ENCODE measurements around the gene ARHGEF6.

Gene ARHGEF6

GRCh38 chrX:136764206-136764605, 16.5 kb downstream of the ARHGEF6 start:
- Histone ChIP-seq H3K4me1 (ENCODE audit: insufficient read depth, poor library complexity, severe bottlenecking) (no peaks in the 10 kb centered on the region), H3K36me3 (ENCODE audit: low read depth) (no peaks in the 10 kb centered on the region), H3K9me3 (ENCODE audit: severe bottlenecking) (no peaks in the 10 kb centered on the region), H3K27ac (ENCODE audit: poor library complexity, severe bottlenecking) (no peak overlapping the region), H3K4me3 (ENCODE audit: severe bottlenecking) (no peak overlapping the region), H3K27me3 (ENCODE audit: insufficient read depth, poor library complexity, severe bottlenecking) (peaks cover 12% of the 10 kb centered on the region)
- ATAC-seq (ENCODE audit: low read depth) = no peak
- no peak for DNase-seq (ENCODE audit: low spot score)
- TF ChIP-seq, protein P1, sequence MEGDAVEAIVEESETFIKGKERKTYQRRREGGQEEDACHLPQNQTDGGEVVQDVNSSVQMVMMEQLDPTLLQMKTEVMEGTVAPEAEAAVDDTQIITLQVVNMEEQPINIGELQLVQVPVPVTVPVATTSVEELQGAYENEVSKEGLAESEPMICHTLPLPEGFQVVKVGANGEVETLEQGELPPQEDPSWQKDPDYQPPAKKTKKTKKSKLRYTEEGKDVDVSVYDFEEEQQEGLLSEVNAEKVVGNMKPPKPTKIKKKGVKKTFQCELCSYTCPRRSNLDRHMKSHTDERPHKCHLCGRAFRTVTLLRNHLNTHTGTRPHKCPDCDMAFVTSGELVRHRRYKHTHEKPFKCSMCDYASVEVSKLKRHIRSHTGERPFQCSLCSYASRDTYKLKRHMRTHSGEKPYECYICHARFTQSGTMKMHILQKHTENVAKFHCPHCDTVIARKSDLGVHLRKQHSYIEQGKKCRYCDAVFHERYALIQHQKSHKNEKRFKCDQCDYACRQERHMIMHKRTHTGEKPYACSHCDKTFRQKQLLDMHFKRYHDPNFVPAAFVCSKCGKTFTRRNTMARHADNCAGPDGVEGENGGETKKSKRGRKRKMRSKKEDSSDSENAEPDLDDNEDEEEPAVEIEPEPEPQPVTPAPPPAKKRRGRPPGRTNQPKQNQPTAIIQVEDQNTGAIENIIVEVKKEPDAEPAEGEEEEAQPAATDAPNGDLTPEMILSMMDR (IDR thresholded peaks at IDR 0.05; ENCODE audit: poor library complexity, severe bottlenecking) = no peak

- H3K9me3 ChIP-seq (ENCODE audit: severe bottlenecking) = no peaks in the 10 kb centered on the region
- peaks cover 12% of the 10 kb centered on the region for H3K27me3 ChIP-seq (ENCODE audit: insufficient read depth, poor library complexity, severe bottlenecking)
- no peak for DNase-seq (ENCODE audit: low spot score)
- H3K4me1 ChIP-seq (ENCODE audit: insufficient read depth, poor library complexity, severe bottlenecking) = no peaks in the 10 kb centered on the region
- TF ChIP-seq, protein P1 (IDR thresholded peaks at IDR 0.05; ENCODE audit: poor library complexity, severe bottlenecking) = no peak
- H3K36me3 ChIP-seq (ENCODE audit: low read depth) = no peaks in the 10 kb centered on the region
- H3K4me3 ChIP-seq (ENCODE audit: severe bottlenecking) = no peak overlapping the region
- no peak overlapping the region for H3K27ac ChIP-seq (ENCODE audit: poor library complexity, severe bottlenecking)
- no peak for ATAC-seq (ENCODE audit: low read depth)
Observed at GRCh38 chrX:136762820-136763452, 17.8 kb downstream of the ARHGEF6 start.

DNA sequence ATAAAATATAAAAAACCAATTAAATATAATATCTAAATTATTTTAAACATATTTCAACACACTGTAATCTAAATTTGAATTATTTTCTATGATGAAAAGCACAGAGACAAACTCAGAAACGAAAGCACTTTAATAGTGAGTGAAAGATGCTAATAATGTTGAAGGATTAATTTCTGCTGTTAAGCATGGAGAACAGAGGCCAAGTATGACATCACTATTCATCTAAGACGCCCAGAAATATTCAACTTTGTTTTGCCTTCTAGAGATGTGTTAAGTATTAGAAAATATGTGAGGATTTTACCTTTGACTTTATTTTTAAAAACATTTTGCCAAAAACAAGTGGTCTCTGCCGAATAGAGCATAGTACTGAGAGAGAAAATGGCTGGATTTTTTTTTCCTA, 19.3 kb downstream of the ARHGEF6 start:
- Histone ChIP-seq H3K36me3 (ENCODE audit: low read depth) (no peaks in the 10 kb centered on the region), H3K27me3 (ENCODE audit: insufficient read depth, poor library complexity, severe bottlenecking) (no peaks in the 10 kb centered on the region), H3K9me3 (ENCODE audit: severe bottlenecking) (no peaks in the 10 kb centered on the region), H3K4me1 (ENCODE audit: insufficient read depth, poor library complexity, severe bottlenecking) (no peaks in the 10 kb centered on the region), H3K27ac (ENCODE audit: poor library complexity, severe bottlenecking) (no peak overlapping the region), H3K4me3 (ENCODE audit: severe bottlenecking) (no peak overlapping the region)
- DNase-seq (ENCODE audit: low spot score) (no peak), ATAC-seq (ENCODE audit: low read depth) (no peak)
- TF ChIP-seq, protein P1 (IDR thresholded peaks at IDR 0.05; ENCODE audit: poor library complexity, severe bottlenecking) = no peak

DNA sequence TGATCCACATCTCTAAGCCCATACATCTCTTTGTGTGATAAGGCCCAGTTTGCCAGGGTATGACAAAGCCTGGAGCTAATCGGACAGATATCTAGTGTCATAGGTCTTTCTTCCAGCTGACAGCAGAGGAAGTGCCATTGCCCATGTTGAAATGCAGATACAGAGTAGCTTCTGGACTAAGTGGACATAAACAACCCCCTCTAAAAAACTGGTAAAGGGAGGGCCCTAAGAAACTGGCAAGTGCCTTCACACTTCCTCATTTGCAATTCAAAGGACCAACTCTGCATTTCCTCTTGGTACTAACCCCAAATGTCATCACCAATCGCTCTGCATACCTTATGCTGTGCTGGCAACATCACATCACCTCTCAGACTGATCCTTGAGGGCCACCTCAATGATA, 20.8 kb downstream of the ARHGEF6 start:
- no peaks in the 10 kb centered on the region for H3K4me1 ChIP-seq (ENCODE audit: insufficient read depth, poor library complexity, severe bottlenecking)
- TF ChIP-seq, protein P1 (IDR thresholded peaks at IDR 0.05; ENCODE audit: poor library complexity, severe bottlenecking) = no peak
- no peak overlapping the region for H3K4me3 ChIP-seq (ENCODE audit: severe bottlenecking)
- no peak for ATAC-seq (ENCODE audit: low read depth)
- no peaks in the 10 kb centered on the region for H3K9me3 ChIP-seq (ENCODE audit: severe bottlenecking)
- H3K36me3 ChIP-seq (ENCODE audit: low read depth) = no peaks in the 10 kb centered on the region
- no peaks in the 10 kb centered on the region for H3K27me3 ChIP-seq (ENCODE audit: insufficient read depth, poor library complexity, severe bottlenecking)
- no peak for DNase-seq (ENCODE audit: low spot score)
- H3K27ac ChIP-seq (ENCODE audit: poor library complexity, severe bottlenecking) = no peak overlapping the region

DNA sequence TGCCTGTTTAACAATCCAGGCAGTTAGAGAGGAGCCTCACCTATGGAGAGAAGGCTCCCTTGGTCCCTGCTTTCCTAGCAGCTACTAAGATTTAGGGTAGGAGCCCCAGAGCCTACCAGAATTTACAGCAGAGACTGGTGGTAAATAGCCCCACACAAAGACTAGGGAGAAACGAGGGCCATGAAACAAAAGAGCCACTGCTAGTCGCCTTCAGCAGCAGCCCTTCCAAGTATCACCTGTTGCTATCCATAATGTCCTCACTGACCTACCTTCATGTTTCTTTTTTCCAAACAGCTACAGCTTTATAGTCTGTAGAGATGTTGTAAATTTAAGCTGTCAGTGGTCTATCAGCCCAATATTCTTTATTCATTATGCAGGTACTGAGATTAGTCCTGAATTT, 25.3 kb downstream of the ARHGEF6 start:
- Histone ChIP-seq H3K27ac (ENCODE audit: poor library complexity, severe bottlenecking) (no peak overlapping the region), H3K36me3 (ENCODE audit: low read depth) (no peaks in the 10 kb centered on the region), H3K4me3 (ENCODE audit: severe bottlenecking) (no peak overlapping the region), H3K9me3 (ENCODE audit: severe bottlenecking) (no peaks in the 10 kb centered on the region), H3K27me3 (ENCODE audit: insufficient read depth, poor library complexity, severe bottlenecking) (no peaks in the 10 kb centered on the region), H3K4me1 (ENCODE audit: insufficient read depth, poor library complexity, severe bottlenecking) (no peaks in the 10 kb centered on the region)
- TF ChIP-seq, protein P1 (IDR thresholded peaks at IDR 0.05; ENCODE audit: poor library complexity, severe bottlenecking) = no peak
- ATAC-seq (ENCODE audit: low read depth) (no peak), DNase-seq (ENCODE audit: low spot score) (no peak)
